PC-3 (cell line): Measurements from ENCODE around the gene NGRN. TPM values are rescaled to one million over a fixed set of nuclear protein-coding genes. Genes with fewer than 3 reads are reported as not detected.
"Not testable (repeated sequence)": the region's sequence is repeated elsewhere in the genome, so short reads cannot be mapped to it uniquely, and the experiment has no call there.

Experiments used
- ATAC-seq: fragments of 200-7000 bp; cut with Tn5 transposase; 2 replicates; pipeline ENCODE4 v1.9.1; 2020; ENCODE audit warnings: mild to moderate bottlenecking, moderate library complexity
- BruUV-seq: library from RNA; stranded (reverse); fragments of 400-500 nt; replicated peaks from 2 replicates; lab custom pipeline; 2021; lab: Mats Ljungman, UMichigan
- CTCF ChIA-PET: fragments of 300-600 bp; sonication (Branson Sonifier 250); formaldehyde crosslinking; loops from one replicate; lab custom pipeline; 2022; ENCODE audit warnings: antibody characterized with exemption; lab: Charles Lee
- POLR2A ChIA-PET: fragments of 300-600 bp; sonication (Branson Sonifier 250); formaldehyde crosslinking; loops from one replicate; lab custom pipeline; 2022; ENCODE audit warnings: antibody characterized with exemption; ENCODE audit not compliant: unreplicated experiment; lab: Charles Lee
- DNase-seq: peaks from one replicate; pipeline ENCODE4 v3.0.0-alpha.2; 2015
- H2AFZ ChIP-seq: fragments of 300-600 bp; sonication (generic); 2 replicates; pipeline ENCODE4 v1.6.0; 2016; ENCODE audit warnings: antibody characterized with exemption, low read length
- H3F3A ChIP-seq: fragments of 300-600 bp; sonication (generic); one replicate; pipeline ENCODE4 v1.6.0; 2017; ENCODE audit warnings: antibody characterized with exemption, low read length, control low read depth, mild to moderate bottlenecking; ENCODE audit not compliant: unreplicated experiment
- H3K27ac ChIP-seq: fragments of 300-600 bp; sonication (generic); 2 replicates; pipeline ENCODE4 v1.5.1; 2016; ENCODE audit warnings: mild to moderate bottlenecking, low read length
- H3K27me3 ChIP-seq: fragments of 300-600 bp; sonication (generic); 2 replicates; pipeline ENCODE4 v1.6.1; 2016; ENCODE audit warnings: low read length, mixed read lengths
- H3K36me3 ChIP-seq: fragments of 300-600 bp; sonication (generic); 2 replicates; pipeline ENCODE4 v1.6.1; 2016; ENCODE audit warnings: low read depth, mixed run types, low read length, mixed read lengths
- H3K4me1 ChIP-seq: fragments of 300-600 bp; sonication (generic); 2 replicates; pipeline ENCODE4 v1.5.1; 2016; ENCODE audit warnings: low read length; ENCODE audit not compliant: insufficient read depth
- H3K4me2 ChIP-seq: fragments of 300-600 bp; sonication (generic); 2 replicates; pipeline ENCODE4 v1.6.0; 2016; ENCODE audit warnings: low read length
- H3K4me3 ChIP-seq: fragments of 300-600 bp; sonication (generic); 2 replicates; pipeline ENCODE4 v1.5.1; 2016; ENCODE audit warnings: mild to moderate bottlenecking, low read length, mixed read lengths
- H3K79me2 ChIP-seq: fragments of 300-600 bp; sonication (generic); 2 replicates; pipeline ENCODE4 v1.6.1; 2017; ENCODE audit warnings: low read length, mixed read lengths
- H3K9ac ChIP-seq: fragments of 300-600 bp; sonication (generic); 2 replicates; pipeline ENCODE4 v1.6.0; 2016; ENCODE audit warnings: mild to moderate bottlenecking, low read length
- H3K9me2 ChIP-seq: fragments of 300-600 bp; sonication (generic); replicated peaks from 2 replicates; pipeline ENCODE4 v1.6.1; 2016; ENCODE audit warnings: mixed run types, low read length, mixed read lengths
- H3K9me3 ChIP-seq: fragments of 300-600 bp; sonication (generic); 2 replicates; pipeline ENCODE4 v1.6.1; 2016; ENCODE audit warnings: low read length, mixed read lengths
- H4K20me1 ChIP-seq: fragments of 300-600 bp; sonication (generic); 2 replicates; pipeline ENCODE4 v1.6.1; 2016; ENCODE audit warnings: low read length, mixed read lengths
- EZH2 ChIP-seq: fragments of 300-600 bp; sonication (generic); IDR thresholded peaks from one replicate; pipeline ENCODE4 v1.6.1; 2017; ENCODE audit warnings: antibody characterized with exemption, mild to moderate bottlenecking, low read length; ENCODE audit not compliant: unreplicated experiment
- EZH2phosphoT487 ChIP-seq: fragments of 300-600 bp; sonication (generic); IDR thresholded peaks from 2 replicates; pipeline ENCODE4 v1.6.1; 2018; ENCODE audit warnings: mild to moderate bottlenecking, antibody characterized with exemption, low read length, borderline replicate concordance
- intact Hi-C: fragments of 100-400 bp; cut with micrococcal nuclease; formaldehyde crosslinking; loops from 2 replicates; pipeline ENCODE4 v1.9.0; 2023
- total RNA-seq: library from RNA; depleted of rRNA; stranded (reverse); fragments of >200 nt; gene quantifications from 2 replicates; pipeline ENCODE4 v1.2.3, GENCODE V29; 2014
- TF ChIP-seq, protein P1 (sequence below): fragments of 300-600 bp; sonication (generic); conservative IDR thresholded peaks from 2 replicates; pipeline ENCODE4 v1.5.1; 2017; ENCODE audit warnings: antibody characterized with exemption, low read depth, mild to moderate bottlenecking, low read length

The NGRN gene
- total RNA-seq, 1 experiment from 2014 or later: 99.3 TPM

- Histone ChIP-seq H3K4me1 (peaks cover 25% of the 10 kb centered on the region), H3F3A (no peaks in the 10 kb centered on the region), H3K79me2 (peaks cover 77% of the 10 kb centered on the region), H3K27ac (no peak overlapping the region), H3K4me2 (peak overlapping the region; percentile 37; the same call in 1 of the 2 replicates), H3K9me2 (no peaks in the 10 kb centered on the region), H3K9me3 (no peaks in the 10 kb centered on the region), H3K9ac (no peak overlapping the region), H3K36me3 (peaks cover 42% of the 10 kb centered on the region), H3K4me3 (no peak overlapping the region; the same call in 1 of the 2 replicates), H3K27me3 (no peaks in the 10 kb centered on the region), H4K20me1 (peaks cover 46% of the 10 kb centered on the region), H2AFZ (no peak overlapping the region)
- no TSS peak for BruUV-seq
- ATAC-seq (no peak), DNase-seq (no peak)
- CTCF ChIA-PET: no interaction called here
- POLR2A ChIA-PET: no interaction called here
- intact Hi-C loops: no loop called here
- TF ChIP-seq EZH2 (no peak), EZH2phosphoT487 (no peak)
- TF ChIP-seq, protein P1, sequence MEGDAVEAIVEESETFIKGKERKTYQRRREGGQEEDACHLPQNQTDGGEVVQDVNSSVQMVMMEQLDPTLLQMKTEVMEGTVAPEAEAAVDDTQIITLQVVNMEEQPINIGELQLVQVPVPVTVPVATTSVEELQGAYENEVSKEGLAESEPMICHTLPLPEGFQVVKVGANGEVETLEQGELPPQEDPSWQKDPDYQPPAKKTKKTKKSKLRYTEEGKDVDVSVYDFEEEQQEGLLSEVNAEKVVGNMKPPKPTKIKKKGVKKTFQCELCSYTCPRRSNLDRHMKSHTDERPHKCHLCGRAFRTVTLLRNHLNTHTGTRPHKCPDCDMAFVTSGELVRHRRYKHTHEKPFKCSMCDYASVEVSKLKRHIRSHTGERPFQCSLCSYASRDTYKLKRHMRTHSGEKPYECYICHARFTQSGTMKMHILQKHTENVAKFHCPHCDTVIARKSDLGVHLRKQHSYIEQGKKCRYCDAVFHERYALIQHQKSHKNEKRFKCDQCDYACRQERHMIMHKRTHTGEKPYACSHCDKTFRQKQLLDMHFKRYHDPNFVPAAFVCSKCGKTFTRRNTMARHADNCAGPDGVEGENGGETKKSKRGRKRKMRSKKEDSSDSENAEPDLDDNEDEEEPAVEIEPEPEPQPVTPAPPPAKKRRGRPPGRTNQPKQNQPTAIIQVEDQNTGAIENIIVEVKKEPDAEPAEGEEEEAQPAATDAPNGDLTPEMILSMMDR: no peak
These were observed 5.2 kb downstream of the NGRN start for GRCh38 chr15:90270502-90271150.

- TF ChIP-seq EZH2phosphoT487 (no peak), EZH2 (no peak)
- TF ChIP-seq, protein P1: no peak
- peaks cover 42% of the 10 kb centered on the region for H4K20me1 ChIP-seq
- intact Hi-C loops: no loop called here
- no peak for DNase-seq
- BruUV-seq: TSS peak; percentile 6
- H3K4me1 ChIP-seq: peaks cover 25% of the 10 kb centered on the region
- peaks cover 67% of the 10 kb centered on the region for H3K79me2 ChIP-seq
- H3K36me3 ChIP-seq: peaks cover 42% of the 10 kb centered on the region
- no peaks in the 10 kb centered on the region for H3F3A ChIP-seq
- H3K9me3 ChIP-seq: no peaks in the 10 kb centered on the region
- H3K9me2 ChIP-seq: no peaks in the 10 kb centered on the region
- ChIA-PET CTCF (no interaction called here), POLR2A (no interaction called here)
- H3K27ac ChIP-seq: no peak overlapping the region
- no peak overlapping the region for H3K4me2 ChIP-seq
- no peak overlapping the region for H3K4me3 ChIP-seq
- no peaks in the 10 kb centered on the region for H3K27me3 ChIP-seq
- ATAC-seq: no peak
- H3K9ac ChIP-seq: no peak overlapping the region
- H2AFZ ChIP-seq: no peak overlapping the region
These were observed 6.1 kb downstream of the NGRN start for GRCh38 chr15:90271459-90272166.

DNA sequence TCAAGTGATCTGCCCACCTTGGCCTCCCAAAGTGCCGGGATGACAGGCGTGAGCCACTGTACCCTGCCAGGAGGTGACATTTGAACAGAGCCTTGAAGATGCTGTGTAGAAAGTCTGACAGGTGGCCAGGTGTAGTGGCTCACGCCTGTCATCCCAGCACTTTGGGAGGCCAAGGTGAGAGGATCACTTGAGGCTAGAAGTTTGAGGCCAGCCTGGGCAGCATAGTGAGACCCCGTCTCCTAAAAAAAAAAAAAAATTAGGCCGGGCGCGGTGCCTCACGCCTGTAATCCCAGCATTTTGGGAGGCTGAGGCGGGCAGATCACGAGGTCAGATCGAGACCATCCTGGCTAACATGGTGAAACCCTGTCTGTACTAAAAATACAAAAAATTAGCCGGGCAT, 13.0 kb downstream of the NGRN start:
- BruUV-seq, H4K20me1 ChIP-seq, intact Hi-C loops, H3K4me2 ChIP-seq, H3K9me2 ChIP-seq, DNase-seq, H3K27ac ChIP-seq, H3K4me1 ChIP-seq, H3K27me3 ChIP-seq, H3K9me3 ChIP-seq, CTCF ChIA-PET, H2AFZ ChIP-seq, H3K4me3 ChIP-seq, H3K9ac ChIP-seq, H3K36me3 ChIP-seq, H3F3A ChIP-seq, POLR2A ChIA-PET, ATAC-seq, H3K79me2 ChIP-seq: not testable (repeated sequence)

GRCh38 chr15:90280743-90281142, 15.3 kb downstream of the NGRN start:
- DNase-seq, CTCF ChIA-PET, H3K9me3 ChIP-seq, intact Hi-C loops, H3K79me2 ChIP-seq, H3K9ac ChIP-seq, H4K20me1 ChIP-seq, H3K27me3 ChIP-seq, POLR2A ChIA-PET, H3K4me1 ChIP-seq, ATAC-seq, H3K4me3 ChIP-seq, H3K4me2 ChIP-seq, BruUV-seq, H3K27ac ChIP-seq, H3K9me2 ChIP-seq, H3K36me3 ChIP-seq, H2AFZ ChIP-seq, H3F3A ChIP-seq: not testable (repeated sequence)

DNA sequence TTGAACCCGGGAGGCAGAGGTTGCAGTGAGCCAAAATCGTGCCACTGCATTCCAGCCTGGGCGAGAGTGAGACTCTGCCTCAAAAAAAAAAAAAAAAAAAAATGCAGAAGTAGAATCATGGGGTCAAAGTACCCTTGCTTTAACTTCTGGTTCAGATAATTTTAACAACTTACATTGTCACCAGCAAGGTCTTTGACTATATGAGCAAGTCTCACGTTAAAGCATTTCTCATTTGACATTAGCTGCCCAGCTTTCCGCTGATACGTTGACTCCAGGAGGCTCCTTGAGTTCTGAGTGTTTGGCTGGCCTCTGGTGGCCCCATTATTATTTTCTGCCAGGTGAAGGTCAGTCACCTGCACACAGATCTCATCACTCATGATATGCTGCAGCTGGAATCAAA, 16.2 kb downstream of the NGRN start:
- POLR2A ChIA-PET: not testable (repeated sequence)

More for the DNA sequence above, 16.2 kb downstream of the NGRN start:
- H3K79me2 ChIP-seq, BruUV-seq, H3K27ac ChIP-seq, H3K9me3 ChIP-seq, H2AFZ ChIP-seq, CTCF ChIA-PET, H3K27me3 ChIP-seq, H3K4me3 ChIP-seq, ATAC-seq, H3K4me2 ChIP-seq, H3K9ac ChIP-seq, intact Hi-C loops, H3F3A ChIP-seq, H3K4me1 ChIP-seq, H3K36me3 ChIP-seq, H3K9me2 ChIP-seq, DNase-seq, H4K20me1 ChIP-seq: not testable (repeated sequence)
